WTC11 (cell line): ENCODE data around the gene METTL9. TPM values are rescaled to one million over a fixed set of nuclear protein-coding genes. Genes with fewer than 3 reads are reported as not detected.

Source experiments
- ATAC-seq: fragments of 200-7000 bp; cut with Tn5 transposase; 2 replicates; pipeline ENCODE4 v1.10.0; 2021; ENCODE audit warnings: mild to moderate bottlenecking, moderate library complexity
- CTCF ChIA-PET: fragments of 300-600 bp; sonication (Branson Sonifier 250); formaldehyde crosslinking; loops from one replicate; lab custom pipeline; 2021; ENCODE audit warnings: antibody characterized with exemption; lab: Charles Lee
- POLR2A ChIA-PET: fragments of 350-600 bp; sonication (Branson Sonifier 250); formaldehyde crosslinking; loops from one replicate; lab custom pipeline; 2021; ENCODE audit warnings: antibody characterized with exemption; lab: Charles Lee
- DNase-seq: peaks from one replicate; pipeline ENCODE4 v3.0.0; 2021; ENCODE audit warnings: low spot score
- H3K27ac Mint-ChIP-seq: 2 replicates; pipeline ENCODE4 v1.8.0; 2021; ENCODE audit warnings: mixed read lengths
- H3K27me3 Mint-ChIP-seq: 2 replicates; pipeline ENCODE4 v1.8.0; 2021; ENCODE audit warnings: low read depth, mild to moderate bottlenecking, moderate library complexity, mixed read lengths
- H3K36me3 Mint-ChIP-seq: 2 replicates; pipeline ENCODE4 v1.8.0; 2021; ENCODE audit warnings: mixed read lengths
- H3K4me1 Mint-ChIP-seq: 2 replicates; pipeline ENCODE4 v1.8.0; 2022; ENCODE audit warnings: mixed read lengths
- H3K4me3 Mint-ChIP-seq: 2 replicates; pipeline ENCODE4 v1.8.0; 2021; ENCODE audit warnings: mild to moderate bottlenecking, moderate library complexity, mixed read lengths
- H3K9me3 Mint-ChIP-seq: 2 replicates; pipeline ENCODE4 v1.8.0; 2021; ENCODE audit warnings: mixed read lengths
- CREB1 ChIP-seq: sonication (generic); formaldehyde crosslinking; IDR thresholded peaks from 2 replicates; pipeline ENCODE4 v1.8.0; 2023; ENCODE audit warnings: mild to moderate bottlenecking, missing genetic modification reagents
- ESRRA ChIP-seq: sonication (generic); formaldehyde crosslinking; IDR thresholded peaks from 2 replicates; pipeline ENCODE4 v1.8.1; 2022; ENCODE audit warnings: mild to moderate bottlenecking, missing genetic modification reagents, borderline replicate concordance
- ETV6 ChIP-seq: sonication (generic); formaldehyde crosslinking; IDR thresholded peaks from 2 replicates; pipeline ENCODE4 v1.8.1; 2022; ENCODE audit warnings: mild to moderate bottlenecking, missing genetic modification reagents
- FOXK1 ChIP-seq: sonication (generic); formaldehyde crosslinking; IDR thresholded peaks from 2 replicates; pipeline ENCODE4 v1.8.0; 2022; ENCODE audit warnings: mild to moderate bottlenecking, moderate library complexity, missing genetic modification reagents
- FOXP1 ChIP-seq: sonication (generic); formaldehyde crosslinking; IDR thresholded peaks from 2 replicates; pipeline ENCODE4 v1.8.0; 2022; ENCODE audit warnings: missing genetic modification reagents, mild to moderate bottlenecking, moderate library complexity, borderline replicate concordance
- GRHL2 ChIP-seq: fragments of 250-450 bp; sonication (Bioruptor Pico); IDR thresholded peaks from 2 replicates; pipeline ENCODE4 v1.8.0; 2022; ENCODE audit warnings: mild to moderate bottlenecking, moderate library complexity; ENCODE audit not compliant: insufficient replicate concordance, severe bottlenecking
- JUN ChIP-seq: sonication (generic); formaldehyde crosslinking; IDR thresholded peaks from 2 replicates; pipeline ENCODE4 v1.8.0; 2023; ENCODE audit warnings: mild to moderate bottlenecking, missing genetic modification reagents
- KAT7 ChIP-seq: sonication (generic); formaldehyde crosslinking; IDR thresholded peaks from 2 replicates; pipeline ENCODE4 v1.8.1; 2023; ENCODE audit warnings: missing genetic modification reagents, mild to moderate bottlenecking, borderline replicate concordance
- MXD4 ChIP-seq: fragments of 250-450 bp; sonication (Bioruptor Pico); IDR thresholded peaks from 2 replicates; pipeline ENCODE4 v1.8.0; 2021; ENCODE audit warnings: mild to moderate bottlenecking, moderate library complexity, borderline replicate concordance
- SOX15 ChIP-seq: fragments of 250-450 bp; sonication (Bioruptor Pico); IDR thresholded peaks from 2 replicates; pipeline ENCODE4 v1.9.0; 2021; ENCODE audit warnings: mild to moderate bottlenecking
- TCF7 ChIP-seq: sonication (generic); formaldehyde crosslinking; IDR thresholded peaks from 2 replicates; pipeline ENCODE4 v1.8.0; 2022; ENCODE audit warnings: mild to moderate bottlenecking, low read depth, missing genetic modification reagents, moderate library complexity
- ZNF138 ChIP-seq: sonication (generic); formaldehyde crosslinking; conservative IDR thresholded peaks from 2 replicates; pipeline ENCODE4 v1.8.1; 2022; ENCODE audit warnings: mild to moderate bottlenecking, moderate library complexity, missing genetic modification reagents
- ZNF219 ChIP-seq: sonication (generic); formaldehyde crosslinking; IDR thresholded peaks from 2 replicates; pipeline ENCODE4 v1.8.0; 2023; ENCODE audit warnings: missing genetic modification reagents, mild to moderate bottlenecking, borderline replicate concordance
- ZNF423 ChIP-seq: fragments of 250-450 bp; sonication (Bioruptor Pico); IDR thresholded peaks from 2 replicates; pipeline ENCODE4 v2.1.2; 2022; ENCODE audit warnings: mild to moderate bottlenecking, moderate library complexity
- ZNF671 ChIP-seq: fragments of 250-450 bp; sonication (Bioruptor Pico); IDR thresholded peaks from 2 replicates; pipeline ENCODE4 v1.8.0; 2021; ENCODE audit warnings: mild to moderate bottlenecking
- total RNA-seq: library from RNA; stranded (reverse); gene quantifications from 3 replicates; pipeline ENCODE4 v1.2.3, GENCODE V29; 2021
- TF ChIP-seq, protein P1 (sequence below): sonication (generic); formaldehyde crosslinking; conservative IDR thresholded peaks from 2 replicates; pipeline ENCODE4 v1.8.1; 2022; ENCODE audit warnings: mild to moderate bottlenecking, missing genetic modification reagents
- TF ChIP-seq, protein P2 (sequence below): sonication (generic); formaldehyde crosslinking; IDR thresholded peaks from 2 replicates; pipeline ENCODE4 v1.8.1; 2023; ENCODE audit warnings: mild to moderate bottlenecking, moderate library complexity, missing genetic modification reagents
- TF ChIP-seq, protein P3 (sequence below): sonication (generic); formaldehyde crosslinking; IDR thresholded peaks from 2 replicates; pipeline ENCODE4 v1.8.1; 2023; ENCODE audit warnings: mild to moderate bottlenecking, missing genetic modification reagents, borderline replicate concordance
- TF ChIP-seq, protein P4 (sequence below): sonication (generic); formaldehyde crosslinking; IDR thresholded peaks from 2 replicates; pipeline ENCODE4 v1.8.0; 2022; ENCODE audit warnings: mild to moderate bottlenecking, missing genetic modification reagents
- TF ChIP-seq, protein P5 (sequence below): sonication (generic); formaldehyde crosslinking; IDR thresholded peaks from 2 replicates; pipeline ENCODE4 v1.8.1; 2023; ENCODE audit warnings: mild to moderate bottlenecking, missing genetic modification reagents
- TF ChIP-seq, protein P6 (sequence below): fragments of 250-450 bp; sonication (Bioruptor Pico); conservative IDR thresholded peaks from 2 replicates; pipeline ENCODE4 v1.9.0; 2021; ENCODE audit warnings: mild to moderate bottlenecking
- TF ChIP-seq, protein P7 (sequence below): sonication (generic); formaldehyde crosslinking; IDR thresholded peaks from 2 replicates; pipeline ENCODE4 v1.8.1; 2022; ENCODE audit warnings: low read depth, missing genetic modification reagents, borderline replicate concordance

The METTL9 gene
- total RNA-seq, 1 experiment from 2014 or later = 94.6 TPM

DNA sequence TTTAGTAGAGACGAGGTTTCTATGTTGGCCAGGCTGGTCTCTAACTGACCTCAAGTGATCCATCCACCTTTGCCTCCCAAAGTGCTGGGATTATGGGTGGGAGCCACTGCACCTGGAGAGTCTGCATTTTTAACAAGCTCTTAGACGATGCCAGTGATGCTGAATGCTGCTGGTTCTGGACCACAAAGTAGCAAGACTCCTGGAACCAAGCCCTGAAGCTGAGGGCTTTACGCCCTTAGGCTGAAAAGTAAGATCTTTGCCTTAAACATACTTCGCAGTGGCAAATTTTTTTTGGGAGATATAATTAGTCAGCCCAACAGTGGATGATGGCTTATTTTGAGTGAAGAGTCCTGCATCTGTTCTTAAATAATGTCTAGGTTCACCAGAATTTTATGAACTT, 14.0 kb downstream of the METTL9 start:
- peaks cover 11% of the 10 kb centered on the region for H3K36me3 Mint-ChIP-seq
- CTCF ChIA-PET = no interaction called here
- H3K27ac Mint-ChIP-seq = no peak overlapping the region
- peaks cover 46% of the 10 kb centered on the region for H3K4me1 Mint-ChIP-seq
- H3K27me3 Mint-ChIP-seq = no peaks in the 10 kb centered on the region
- TF ChIP-seq, protein P1, sequence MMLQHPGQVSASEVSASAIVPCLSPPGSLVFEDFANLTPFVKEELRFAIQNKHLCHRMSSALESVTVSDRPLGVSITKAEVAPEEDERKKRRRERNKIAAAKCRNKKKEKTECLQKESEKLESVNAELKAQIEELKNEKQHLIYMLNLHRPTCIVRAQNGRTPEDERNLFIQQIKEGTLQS (CRISPR knock-in tag) = no peak
- TF ChIP-seq, protein P2, sequence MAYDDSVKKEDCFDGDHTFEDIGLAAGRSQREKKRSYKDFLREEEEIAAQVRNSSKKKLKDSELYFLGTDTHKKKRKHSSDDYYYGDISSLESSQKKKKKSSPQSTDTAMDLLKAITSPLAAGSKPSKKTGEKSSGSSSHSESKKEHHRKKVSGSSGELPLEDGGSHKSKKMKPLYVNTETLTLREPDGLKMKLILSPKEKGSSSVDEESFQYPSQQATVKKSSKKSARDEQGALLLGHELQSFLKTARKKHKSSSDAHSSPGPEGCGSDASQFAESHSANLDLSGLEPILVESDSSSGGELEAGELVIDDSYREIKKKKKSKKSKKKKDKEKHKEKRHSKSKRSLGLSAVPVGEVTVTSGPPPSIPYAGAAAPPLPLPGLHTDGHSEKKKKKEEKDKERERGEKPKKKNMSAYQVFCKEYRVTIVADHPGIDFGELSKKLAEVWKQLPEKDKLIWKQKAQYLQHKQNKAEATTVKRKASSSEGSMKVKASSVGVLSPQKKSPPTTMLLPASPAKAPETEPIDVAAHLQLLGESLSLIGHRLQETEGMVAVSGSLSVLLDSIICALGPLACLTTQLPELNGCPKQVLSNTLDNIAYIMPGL = no peak
- TF ChIP-seq, protein P3, sequence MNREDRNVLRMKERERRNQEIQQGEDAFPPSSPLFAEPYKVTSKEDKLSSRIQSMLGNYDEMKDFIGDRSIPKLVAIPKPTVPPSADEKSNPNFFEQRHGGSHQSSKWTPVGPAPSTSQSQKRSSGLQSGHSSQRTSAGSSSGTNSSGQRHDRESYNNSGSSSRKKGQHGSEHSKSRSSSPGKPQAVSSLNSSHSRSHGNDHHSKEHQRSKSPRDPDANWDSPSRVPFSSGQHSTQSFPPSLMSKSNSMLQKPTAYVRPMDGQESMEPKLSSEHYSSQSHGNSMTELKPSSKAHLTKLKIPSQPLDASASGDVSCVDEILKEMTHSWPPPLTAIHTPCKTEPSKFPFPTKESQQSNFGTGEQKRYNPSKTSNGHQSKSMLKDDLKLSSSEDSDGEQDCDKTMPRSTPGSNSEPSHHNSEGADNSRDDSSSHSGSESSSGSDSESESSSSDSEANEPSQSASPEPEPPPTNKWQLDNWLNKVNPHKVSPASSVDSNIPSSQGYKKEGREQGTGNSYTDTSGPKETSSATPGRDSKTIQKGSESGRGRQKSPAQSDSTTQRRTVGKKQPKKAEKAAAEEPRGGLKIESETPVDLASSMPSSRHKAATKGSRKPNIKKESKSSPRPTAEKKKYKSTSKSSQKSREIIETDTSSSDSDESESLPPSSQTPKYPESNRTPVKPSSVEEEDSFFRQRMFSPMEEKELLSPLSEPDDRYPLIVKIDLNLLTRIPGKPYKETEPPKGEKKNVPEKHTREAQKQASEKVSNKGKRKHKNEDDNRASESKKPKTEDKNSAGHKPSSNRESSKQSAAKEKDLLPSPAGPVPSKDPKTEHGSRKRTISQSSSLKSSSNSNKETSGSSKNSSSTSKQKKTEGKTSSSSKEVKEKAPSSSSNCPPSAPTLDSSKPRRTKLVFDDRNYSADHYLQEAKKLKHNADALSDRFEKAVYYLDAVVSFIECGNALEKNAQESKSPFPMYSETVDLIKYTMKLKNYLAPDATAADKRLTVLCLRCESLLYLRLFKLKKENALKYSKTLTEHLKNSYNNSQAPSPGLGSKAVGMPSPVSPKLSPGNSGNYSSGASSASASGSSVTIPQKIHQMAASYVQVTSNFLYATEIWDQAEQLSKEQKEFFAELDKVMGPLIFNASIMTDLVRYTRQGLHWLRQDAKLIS = no peak
- TF ChIP-seq FOXP1 (no peak), JUN (CRISPR knock-in tag) (no peak), SOX15 (no peak), MXD4 (no peak), FOXK1 (no peak), ZNF671 (CRISPR knock-in tag) (no peak), CREB1 (no peak)
- TF ChIP-seq, protein P4, sequence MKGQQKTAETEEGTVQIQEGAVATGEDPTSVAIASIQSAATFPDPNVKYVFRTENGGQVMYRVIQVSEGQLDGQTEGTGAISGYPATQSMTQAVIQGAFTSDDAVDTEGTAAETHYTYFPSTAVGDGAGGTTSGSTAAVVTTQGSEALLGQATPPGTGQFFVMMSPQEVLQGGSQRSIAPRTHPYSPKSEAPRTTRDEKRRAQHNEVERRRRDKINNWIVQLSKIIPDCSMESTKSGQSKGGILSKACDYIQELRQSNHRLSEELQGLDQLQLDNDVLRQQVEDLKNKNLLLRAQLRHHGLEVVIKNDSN (CRISPR knock-in tag) = no peak
- no peak overlapping the region for H3K4me3 Mint-ChIP-seq
- no peak for ATAC-seq
- H3K9me3 Mint-ChIP-seq = no peaks in the 10 kb centered on the region
- no peak for DNase-seq
- POLR2A ChIA-PET = no interaction called here

DNA sequence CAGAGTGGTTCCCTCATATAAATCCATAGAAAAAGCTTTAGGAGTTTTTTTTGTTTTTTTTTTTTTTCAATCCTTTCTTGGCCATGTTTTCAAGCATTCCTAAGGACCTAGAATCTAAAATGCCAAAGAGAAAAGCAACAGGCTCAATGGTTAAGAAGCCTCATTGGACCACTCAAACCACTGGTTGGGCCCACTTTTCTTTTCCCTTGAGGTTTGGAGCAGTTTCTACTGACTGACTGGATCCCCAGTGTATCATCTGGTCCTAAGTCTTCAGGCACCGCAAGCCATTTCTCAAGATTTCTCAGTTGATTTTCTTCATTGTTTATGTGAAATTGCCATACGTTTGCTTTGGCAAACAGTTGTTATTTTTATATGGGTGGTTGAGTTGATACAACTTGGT, 14.4 kb downstream of the METTL9 start:
- TF ChIP-seq, protein P5, sequence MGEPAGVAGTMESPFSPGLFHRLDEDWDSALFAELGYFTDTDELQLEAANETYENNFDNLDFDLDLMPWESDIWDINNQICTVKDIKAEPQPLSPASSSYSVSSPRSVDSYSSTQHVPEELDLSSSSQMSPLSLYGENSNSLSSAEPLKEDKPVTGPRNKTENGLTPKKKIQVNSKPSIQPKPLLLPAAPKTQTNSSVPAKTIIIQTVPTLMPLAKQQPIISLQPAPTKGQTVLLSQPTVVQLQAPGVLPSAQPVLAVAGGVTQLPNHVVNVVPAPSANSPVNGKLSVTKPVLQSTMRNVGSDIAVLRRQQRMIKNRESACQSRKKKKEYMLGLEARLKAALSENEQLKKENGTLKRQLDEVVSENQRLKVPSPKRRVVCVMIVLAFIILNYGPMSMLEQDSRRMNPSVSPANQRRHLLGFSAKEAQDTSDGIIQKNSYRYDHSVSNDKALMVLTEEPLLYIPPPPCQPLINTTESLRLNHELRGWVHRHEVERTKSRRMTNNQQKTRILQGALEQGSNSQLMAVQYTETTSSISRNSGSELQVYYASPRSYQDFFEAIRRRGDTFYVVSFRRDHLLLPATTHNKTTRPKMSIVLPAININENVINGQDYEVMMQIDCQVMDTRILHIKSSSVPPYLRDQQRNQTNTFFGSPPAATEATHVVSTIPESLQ (CRISPR knock-in tag) = no peak
- TF ChIP-seq KAT7 (CRISPR knock-in tag) = no peak
- POLR2A ChIA-PET = no interaction called here
- DNase-seq = no peak

DNA sequence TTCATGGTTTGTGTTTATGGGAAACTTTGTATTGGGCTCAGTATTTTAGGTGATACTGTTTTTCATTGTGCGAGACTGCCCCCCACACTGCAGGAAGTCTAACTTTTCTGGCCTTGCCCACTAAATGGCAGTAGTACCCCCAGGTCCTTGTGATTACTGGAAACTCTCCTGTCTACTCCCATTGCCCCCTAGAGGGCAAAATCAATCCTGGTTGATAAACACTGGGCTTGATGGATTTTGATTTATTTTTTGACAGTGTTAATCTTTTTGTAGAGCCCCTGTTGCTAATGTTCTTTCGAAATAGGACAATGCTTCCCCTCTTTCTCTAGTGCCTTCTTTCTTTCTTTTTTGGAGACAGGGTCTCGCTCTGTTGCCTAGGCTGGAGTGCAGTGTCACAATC, 15.5 kb downstream of the METTL9 start:
- Mint-ChIP-seq H3K4me1 (peaks cover 30% of the 10 kb centered on the region), H3K27me3 (no peaks in the 10 kb centered on the region), H3K36me3 (peaks cover 18% of the 10 kb centered on the region), H3K9me3 (no peaks in the 10 kb centered on the region), H3K27ac (no peak overlapping the region), H3K4me3 (no peak overlapping the region)
- ATAC-seq (no peak), DNase-seq (no peak)
- POLR2A ChIA-PET = no interaction called here
- CTCF ChIA-PET = no interaction called here
- TF ChIP-seq ESRRA (CRISPR knock-in tag) (no peak), GRHL2 (CRISPR knock-in tag) (no peak), CREB1 (no peak), ZNF219 (CRISPR knock-in tag) (no peak), KAT7 (CRISPR knock-in tag) (no peak), ZNF423 (CRISPR knock-in tag) (no peak), ETV6 (CRISPR knock-in tag) (no peak), TCF7 (no peak), ZNF138 (no peak)
- TF ChIP-seq, protein P6, sequence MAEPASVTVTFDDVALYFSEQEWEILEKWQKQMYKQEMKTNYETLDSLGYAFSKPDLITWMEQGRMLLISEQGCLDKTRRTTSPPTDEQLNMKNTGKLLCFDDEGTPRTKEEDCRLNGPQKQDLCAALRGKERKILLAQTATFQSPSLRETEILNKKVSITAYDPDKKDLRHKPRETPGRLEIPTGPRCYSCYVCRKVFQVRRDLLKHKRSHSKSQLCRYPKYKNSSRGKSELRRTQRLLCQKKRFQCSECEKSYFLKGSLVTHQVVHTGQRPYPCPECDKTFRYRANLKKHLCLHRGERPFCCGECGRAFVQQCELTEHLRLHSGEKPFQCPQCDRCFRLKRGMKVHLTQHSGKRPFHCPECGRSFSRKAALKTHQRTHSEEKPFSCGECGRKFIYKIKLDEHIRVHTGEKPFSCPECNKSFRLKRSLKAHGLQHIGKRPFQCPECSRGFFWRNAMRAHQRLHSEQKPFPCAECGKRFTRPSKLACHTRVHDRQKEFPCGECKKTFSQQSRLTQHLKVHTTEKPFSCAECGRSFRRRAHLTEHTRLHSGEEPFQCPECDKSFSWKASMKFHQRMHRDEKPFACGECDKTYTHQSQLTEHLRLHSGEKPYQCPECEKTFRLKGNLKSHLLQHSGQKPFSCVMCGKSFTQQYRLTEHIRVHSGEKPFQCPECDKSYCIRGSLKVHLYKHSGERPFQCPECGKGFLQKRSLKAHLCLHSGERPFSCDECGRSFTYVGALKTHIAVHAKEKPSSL (CRISPR knock-in tag) = no peak
- TF ChIP-seq, protein P7, sequence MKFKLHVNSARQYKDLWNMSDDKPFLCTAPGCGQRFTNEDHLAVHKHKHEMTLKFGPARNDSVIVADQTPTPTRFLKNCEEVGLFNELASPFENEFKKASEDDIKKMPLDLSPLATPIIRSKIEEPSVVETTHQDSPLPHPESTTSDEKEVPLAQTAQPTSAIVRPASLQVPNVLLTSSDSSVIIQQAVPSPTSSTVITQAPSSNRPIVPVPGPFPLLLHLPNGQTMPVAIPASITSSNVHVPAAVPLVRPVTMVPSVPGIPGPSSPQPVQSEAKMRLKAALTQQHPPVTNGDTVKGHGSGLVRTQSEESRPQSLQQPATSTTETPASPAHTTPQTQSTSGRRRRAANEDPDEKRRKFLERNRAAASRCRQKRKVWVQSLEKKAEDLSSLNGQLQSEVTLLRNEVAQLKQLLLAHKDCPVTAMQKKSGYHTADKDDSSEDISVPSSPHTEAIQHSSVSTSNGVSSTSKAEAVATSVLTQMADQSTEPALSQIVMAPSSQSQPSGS (CRISPR knock-in tag) = no peak

More for the DNA sequence above, 14.4 kb downstream of the METTL9 start:
- Mint-ChIP-seq H3K4me3 (no peak overlapping the region), H3K9me3 (no peaks in the 10 kb centered on the region), H3K36me3 (peaks cover 14% of the 10 kb centered on the region), H3K4me1 (peaks cover 42% of the 10 kb centered on the region), H3K27me3 (no peaks in the 10 kb centered on the region), H3K27ac (no peak overlapping the region)
- ATAC-seq = no peak
- CTCF ChIA-PET = no interaction called here
